IMR-90 (cell line): ENCODE results near the gene IL20. TPM values are rescaled to one million over a fixed set of nuclear protein-coding genes. Genes with fewer than 3 reads are reported as not detected.

Source experiments
- ATAC-seq: fragments of 200-7000 bp; cut with Tn5 transposase; 2 replicates; pipeline ENCODE4 v1.9.1; 2020; ENCODE audit warnings: low read depth, mild to moderate bottlenecking, moderate library complexity
- BruUV-seq: library from RNA; stranded (reverse); fragments of 400-500 nt; replicated peaks from 2 replicates; lab custom pipeline; 2021; lab: Mats Ljungman, UMichigan
- CTCF ChIA-PET: fragments of 300-600 bp; formaldehyde crosslinking; extraction: SDS; loops from one replicate; lab custom pipeline; 2021; ENCODE audit warnings: antibody characterized with exemption; lab: Yijun Ruan, JAX
- POLR2A ChIA-PET: fragments of 300-600 bp; sonication (Branson Sonifier 250); formaldehyde crosslinking; loops from one replicate; lab custom pipeline; 2022; ENCODE audit warnings: antibody characterized with exemption; ENCODE audit not compliant: unreplicated experiment; lab: Charles Lee
- DNase-seq: peaks from one replicate; pipeline ENCODE4 v3.0.0; 2013
- H2AFZ ChIP-seq: replicated peaks from 2 replicates; pipeline ENCODE3; 2013; ENCODE audit warnings: low read length, mild to moderate bottlenecking; ENCODE audit not compliant: poor library complexity
- H2AK5ac ChIP-seq: 2 replicates; pipeline ENCODE4 v1.6.1; 2013; ENCODE audit warnings: low read depth, low read length, inconsistent platforms
- H2AK9ac ChIP-seq: replicated peaks from 2 replicates; pipeline ENCODE3; 2013; ENCODE audit warnings: mild to moderate bottlenecking, low read depth, low read length, moderate library complexity; ENCODE audit not compliant: poor library complexity
- H2BK120ac ChIP-seq: 2 replicates; pipeline ENCODE4 v1.6.1; 2013; ENCODE audit warnings: low read depth, low read length, inconsistent platforms
- H2BK15ac ChIP-seq: 3 replicates; pipeline ENCODE4 v1.6.1; 2013; ENCODE audit warnings: low read depth, low read length, inconsistent platforms
- H2BK20ac ChIP-seq: 2 replicates; pipeline ENCODE4 v1.6.1; 2013; ENCODE audit warnings: low read depth, mild to moderate bottlenecking, inconsistent platforms, low read length, moderate library complexity
- H2BK5ac ChIP-seq: 2 replicates; pipeline ENCODE4 v1.6.1; 2013; ENCODE audit warnings: mild to moderate bottlenecking, low read depth, low read length, inconsistent platforms; ENCODE audit not compliant: poor library complexity, severe bottlenecking
- H3K14ac ChIP-seq: replicated peaks from 2 replicates; pipeline ENCODE4 v1.6.1; 2013; ENCODE audit warnings: low read depth, low read length, inconsistent platforms
- H3K18ac ChIP-seq: 2 replicates; pipeline ENCODE4 v1.6.1; 2013; ENCODE audit warnings: low read depth, low read length, control low read depth
- H3K23ac ChIP-seq: 2 replicates; pipeline ENCODE4 v1.6.1; 2013; ENCODE audit warnings: low read depth, low read length, inconsistent platforms
- H3K27ac ChIP-seq: 2 replicates; pipeline ENCODE4 v1.5.1; 2013; ENCODE audit warnings: mild to moderate bottlenecking, control low read depth, low read length; ENCODE audit not compliant: insufficient read depth
- H3K27me3 ChIP-seq: 2 replicates; pipeline ENCODE4 v1.6.1; 2013; ENCODE audit warnings: low read length; ENCODE audit not compliant: control insufficient read depth, insufficient read depth
- H3K36me3 ChIP-seq: 2 replicates; pipeline ENCODE4 v1.6.1; 2013; ENCODE audit warnings: low read length, mixed read lengths; ENCODE audit not compliant: control insufficient read depth, insufficient read depth
- H3K4ac ChIP-seq: 2 replicates; pipeline ENCODE4 v1.6.1; 2013; ENCODE audit warnings: low read depth, low read length, inconsistent platforms
- H3K4me1 ChIP-seq: 2 replicates; pipeline ENCODE4 v1.6.1; 2013; ENCODE audit warnings: low read length, mixed read lengths; ENCODE audit not compliant: control insufficient read depth, insufficient read depth
- H3K4me2 ChIP-seq: 2 replicates; pipeline ENCODE4 v1.6.1; 2013; ENCODE audit warnings: low read depth, mild to moderate bottlenecking, control low read depth, low read length, moderate library complexity
- H3K4me3 ChIP-seq: 2 replicates; pipeline ENCODE4 v1.5.1; 2013; ENCODE audit warnings: low read depth, mild to moderate bottlenecking, control low read depth, low read length, moderate library complexity; ENCODE audit not compliant: insufficient read depth
- H3K56ac ChIP-seq: 2 replicates; pipeline ENCODE4 v1.6.1; 2013; ENCODE audit warnings: low read length, inconsistent platforms; ENCODE audit not compliant: insufficient read depth; ENCODE audit errors: extremely low read depth
- H3K79me1 ChIP-seq, 2 experiments: 2 replicates each; pipeline ENCODE4 v1.6.1; 2013; ENCODE audit warnings: low read length in 2 of 2, inconsistent platforms in 1 of 2, low read depth in 1 of 2
- H3K9ac ChIP-seq: 2 replicates; pipeline ENCODE4 v1.6.1; 2013; ENCODE audit warnings: low read depth, low read length, control low read depth
- H3K9me1 ChIP-seq: 2 replicates; pipeline ENCODE4 v1.6.1; 2013; ENCODE audit warnings: low read length, inconsistent platforms; ENCODE audit not compliant: insufficient read depth
- H3K9me3 ChIP-seq: 2 replicates; pipeline ENCODE4 v1.6.1; 2013; ENCODE audit warnings: low read length; ENCODE audit not compliant: control insufficient read depth, insufficient read depth
- H4K20me1 ChIP-seq: 2 replicates; pipeline ENCODE4 v1.6.1; 2013; ENCODE audit warnings: low read length, inconsistent platforms; ENCODE audit not compliant: insufficient read depth
- H4K5ac ChIP-seq: 2 replicates; pipeline ENCODE4 v1.6.1; 2013; ENCODE audit warnings: mild to moderate bottlenecking, low read depth, low read length, control low read depth
- H4K8ac ChIP-seq, 2 experiments: 2 replicates each; pipeline ENCODE4 v1.6.1; 2013; ENCODE audit warnings: low read depth in 2 of 2, low read length in 2 of 2, control low read depth in 1 of 2, inconsistent platforms in 1 of 2
- H4K91ac ChIP-seq: 2 replicates; pipeline ENCODE4 v1.6.1; 2013; ENCODE audit warnings: low read depth, low read length, inconsistent platforms; ENCODE audit not compliant: insufficient read depth
- CTCF ChIP-seq: conservative IDR thresholded peaks from 2 replicates; pipeline ENCODE4 v1.5.1; 2012; ENCODE audit warnings: mild to moderate bottlenecking, low read depth, low read length, improper control_type of control experiment
- FOS ChIP-seq: fragments of 150-350 bp; IDR thresholded peaks from 2 replicates; pipeline ENCODE4 v1.6.1; 2016; ENCODE audit warnings: low read depth, low read length
- MAZ ChIP-seq: IDR thresholded peaks from 2 replicates; pipeline ENCODE4 v1.6.1; 2012; ENCODE audit warnings: low read depth, mild to moderate bottlenecking, low read length, improper control_type of control experiment, moderate library complexity, borderline replicate concordance
- MXI1 ChIP-seq: IDR thresholded peaks from 2 replicates; pipeline ENCODE4 v1.6.1; 2012; ENCODE audit warnings: low read depth, mild to moderate bottlenecking, low read length, moderate library complexity, borderline replicate concordance
- POLR2A ChIP-seq: IDR thresholded peaks from 2 replicates; pipeline ENCODE4 v1.6.1; 2012; ENCODE audit warnings: mild to moderate bottlenecking, low read depth, low read length
- RCOR1 ChIP-seq: IDR thresholded peaks from 2 replicates; pipeline ENCODE4 v1.6.1; 2012; ENCODE audit warnings: mild to moderate bottlenecking, low read length, improper control_type of control experiment; ENCODE audit not compliant: insufficient replicate concordance
- SMC3 ChIP-seq: fragments of 150-350 bp; IDR thresholded peaks from 2 replicates; pipeline ENCODE4 v1.6.1; 2016; ENCODE audit warnings: low read depth, mild to moderate bottlenecking, antibody characterized with exemption, low read length, moderate library complexity
- USF2 ChIP-seq: fragments of 150-350 bp; IDR thresholded peaks from 2 replicates; pipeline ENCODE4 v1.6.1; 2017; ENCODE audit warnings: mild to moderate bottlenecking, antibody characterized with exemption, low read length, low read depth
- WGBS, 2 experiments: methylation state at CpG; one replicate each; pipeline versions ENCODE4 v1.1.5 to v1.1.7; 2013; ENCODE audit warnings: missing lambda C conversion rate in 2 of 2; ENCODE audit not compliant: insufficient read length in 1 of 2; ENCODE audit errors: extremely low coverage in 2 of 2; 5-methylcytosine and 5-hydroxymethylcytosine counted together
- dilution Hi-C: fragments of 300-500 bp; cut with HindIII; formaldehyde crosslinking; loops from one replicate; pipeline ENCODE4 v1.14.3; 2018; ENCODE audit warnings: low sequenced_read_pairs; ENCODE audit not compliant: unreplicated experiment
- in situ Hi-C: fragments of 300-500 bp; cut with MboI; formaldehyde crosslinking; loops from 3 replicates; pipeline ENCODE4 v1.14.3; 2019; ENCODE audit warnings: low sequenced_read_pairs, inconsistent platforms, mixed read lengths
- intact Hi-C: fragments of 100-400 bp; cut with micrococcal nuclease; formaldehyde crosslinking; loops from 2 replicates; pipeline ENCODE4 v1.10.0; 2022
- polyA plus RNA-seq, 3 experiments: library from polyadenylated mRNA; depleted of rRNA; stranded (reverse); fragments of >200 nt; gene quantifications; 2 replicates each; pipeline ENCODE4 v1.2.3, GENCODE V29; 2012; ENCODE audit warnings: low replicate concordance in 1 of 3
- total RNA-seq: library from RNA; depleted of rRNA; stranded (reverse); fragments of >200 nt; gene quantifications from 2 replicates; pipeline ENCODE4 v1.2.3, GENCODE V29; 2012

Gene IL20
- total and polyA plus RNA-seq, 2 of the 4 experiments (the other 2 are of a cell fraction) = not detected

- H4K8ac ChIP-seq = no peak overlapping the region
- no peak overlapping the region for H3K4me3 ChIP-seq
- ATAC-seq (no peak), DNase-seq (no peak)
- TF ChIP-seq MXI1 (no peak), USF2 (no peak), POLR2A (no peak), CTCF (no peak), MAZ (no peak), FOS (no peak), SMC3 (no peak), RCOR1 (no peak)
- intact Hi-C loops (no loop called here), dilution Hi-C loops (no loop called here), in situ Hi-C loops (no loop called here)
- H2BK20ac ChIP-seq = no peak overlapping the region
- H3K56ac ChIP-seq = no peak overlapping the region
- no peaks in the 10 kb centered on the region for H3K36me3 ChIP-seq
- no peak overlapping the region for H3K18ac ChIP-seq
- H2BK5ac ChIP-seq = no peak overlapping the region
- H3K9me3 ChIP-seq = no peaks in the 10 kb centered on the region
- no peak overlapping the region for H3K27ac ChIP-seq
- ChIA-PET POLR2A (no interaction called here), CTCF (no interaction called here)
- H2BK120ac ChIP-seq = no peak overlapping the region
- H4K91ac ChIP-seq = no peak overlapping the region
- H2AK9ac ChIP-seq = no peak overlapping the region
- H4K5ac ChIP-seq = no peak overlapping the region
- no peaks in the 10 kb centered on the region for H4K20me1 ChIP-seq
- H2BK15ac ChIP-seq = no peak overlapping the region
- no peak overlapping the region for H3K14ac ChIP-seq
- no peak overlapping the region for H3K4me2 ChIP-seq
- H3K4ac ChIP-seq = no peak overlapping the region
- BruUV-seq = no TSS peak
- no peak overlapping the region for H3K23ac ChIP-seq
- H2AFZ ChIP-seq = no peak overlapping the region
- no peak overlapping the region for H2AK5ac ChIP-seq
- H3K9me1 ChIP-seq = no peaks in the 10 kb centered on the region
- H3K4me1 ChIP-seq = no peaks in the 10 kb centered on the region
- H3K9ac ChIP-seq = no peak overlapping the region
- no CpG with 5 or more reads among the region's 1 CpG for WGBS, 2 experiments
- H3K79me1 ChIP-seq = no peaks in the 10 kb centered on the region
- H3K27me3 ChIP-seq = peaks cover 2% of the 10 kb centered on the region; the same call in 1 of the 2 replicates
These were observed 17.5 kb upstream of the IL20 start for GRCh38 chr1:206847946-206848345.
